GM21825 (cell line): ENCODE measurements around the gene ABCG5.

Experiments used
- ATAC-seq: cut with Tn5 transposase; IDR thresholded peaks from one replicate; pipeline ENCODE4 v1.9.1; 2021; ENCODE audit warnings: mild to moderate bottlenecking, moderate library complexity; ENCODE audit not compliant: unreplicated experiment

Gene ABCG5

GRCh38 chr2:43842866-43843226 lies 4.2 kb upstream of the ABCG5 start:
- no peak for ATAC-seq

- no peak for ATAC-seq
These were observed 3.6 kb upstream of the ABCG5 start for GRCh38 chr2:43841949-43842865.

- no peak for ATAC-seq
These were observed 2.3 kb upstream of the ABCG5 start for GRCh38 chr2:43840965-43841364.

GRCh38 chr2:43839776-43840564 lies 1.3 kb upstream of the ABCG5 start:
- no peak for ATAC-seq

- no peak for ATAC-seq
These were observed 644 bp downstream of the ABCG5 start for GRCh38 chr2:43837831-43838559.

- ATAC-seq, result no peak
These were observed 1.6 kb downstream of the ABCG5 start for GRCh38 chr2:43837033-43837432.

GRCh38 chr2:43832457-43832856 lies 6.2 kb downstream of the ABCG5 start:
- ATAC-seq, result no peak

- no peak for ATAC-seq
These were observed 6.9 kb downstream of the ABCG5 start for GRCh38 chr2:43831543-43832294.

- no peak for ATAC-seq
These were observed 12.1 kb downstream of the ABCG5 start for GRCh38 chr2:43826305-43827250.

GRCh38 chr2:43825841-43826240 lies 12.8 kb downstream of the ABCG5 start:
- no peak for ATAC-seq

GRCh38 chr2:43824951-43825493 lies 13.6 kb downstream of the ABCG5 start:
- no peak for ATAC-seq

- no peak for ATAC-seq
These were observed 14.1 kb downstream of the ABCG5 start for GRCh38 chr2:43824512-43824911.

- no peak for ATAC-seq
These were observed 14.9 kb downstream of the ABCG5 start for GRCh38 chr2:43823751-43824150.

GRCh38 chr2:43822839-43823238 lies 15.8 kb downstream of the ABCG5 start:
- no peak for ATAC-seq

- no peak for ATAC-seq
These were observed 19.0 kb downstream of the ABCG5 start for GRCh38 chr2:43819491-43820163.

- ATAC-seq, result no peak
These were observed 19.9 kb downstream of the ABCG5 start for GRCh38 chr2:43818761-43819160.

GRCh38 chr2:43814711-43815110 lies 23.9 kb downstream of the ABCG5 start:
- ATAC-seq, result no peak

GRCh38 chr2:43812947-43813346 lies 25.7 kb downstream of the ABCG5 start:
- ATAC-seq, result no peak

GRCh38 chr2:43812006-43812405 lies 26.6 kb downstream of the ABCG5 start:
- no peak for ATAC-seq
